OCI-LY1 (cell line): Measurements from ENCODE around the gene NT5C2.
"Not testable (repeated sequence)": the region's sequence is repeated elsewhere in the genome, so short reads cannot be mapped to it uniquely, and the experiment has no call there.

ENCODE experiments used
- CTCF ChIP-seq: fragments of 200-600 bp; sonication (generic), shearing (Covaris generic); IDR thresholded peaks from 2 replicates; pipeline ENCODE4 v1.5.1; 2017; ENCODE audit warnings: mild to moderate bottlenecking, antibody characterized with exemption, low read length, moderate library complexity, mixed read lengths
- EZH2 ChIP-seq: fragments of 200-600 bp; sonication (generic), shearing (Covaris generic); IDR thresholded peaks from 2 replicates; pipeline ENCODE4 v1.8.0; 2017; ENCODE audit warnings: borderline replicate concordance, mixed run types, mild to moderate bottlenecking, antibody characterized with exemption, low read length, moderate library complexity, mixed read lengths

DNA sequence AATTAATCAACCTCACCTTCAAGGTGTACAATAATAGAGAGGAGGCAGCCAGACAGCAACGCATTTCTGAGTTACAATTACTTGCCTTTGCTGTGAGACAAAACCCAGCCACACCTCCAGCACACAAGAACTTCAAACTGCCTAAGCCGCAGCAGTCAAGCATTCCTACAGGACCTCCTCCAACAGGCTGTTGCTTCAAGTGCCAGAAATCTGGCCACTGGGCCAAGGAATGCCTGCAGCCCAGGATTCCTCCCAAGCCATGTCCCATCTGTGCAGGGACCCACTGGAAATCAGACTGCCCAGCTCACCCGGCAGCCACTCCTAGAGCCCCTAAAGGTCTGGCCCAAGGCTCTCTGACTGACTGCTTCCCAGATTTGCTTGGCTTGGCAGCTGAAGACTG, 14.6 kb upstream of the NT5C2 start:
- not testable (repeated sequence) for TF ChIP-seq CTCF, EZH2
